Mucosa of descending colon (tissue), 3 donors: ENCODE data around the gene PCBP3. TPM values are rescaled to one million over a fixed set of nuclear protein-coding genes. Genes with fewer than 3 reads are reported as not detected.
"Not testable (repeated sequence)": the region's sequence is repeated elsewhere in the genome, so short reads cannot be mapped to it uniquely, and the experiment has no call there.

Experiments used
- ATAC-seq: fragments of 200-7000 bp; cut with Tn5 transposase; one replicate; pipeline ENCODE4 v1.9.1; 2020; ENCODE audit warnings: mild to moderate bottlenecking, moderate library complexity
- DNase-seq, 3 donors: peaks; one replicate each; pipeline ENCODE4 v3.0.0-alpha.2; 2020
- H3K36me3 ChIP-seq: fragments of 200-600 bp; one replicate; pipeline ENCODE4 v1.8.0; 2021; ENCODE audit warnings: low read depth, mild to moderate bottlenecking
- H3K4me1 ChIP-seq: fragments of 200-600 bp; one replicate; pipeline ENCODE4 v1.8.0; 2021; ENCODE audit warnings: low read depth, mild to moderate bottlenecking
- H3K4me3 ChIP-seq: fragments of 200-600 bp; one replicate; pipeline ENCODE4 v1.8.0; 2021; ENCODE audit warnings: mild to moderate bottlenecking
- H3K9me3 ChIP-seq: fragments of 200-600 bp; one replicate; pipeline ENCODE4 v1.8.0; 2021; ENCODE audit warnings: mild to moderate bottlenecking
- CTCF ChIP-seq: fragments of 200-600 bp; IDR thresholded peaks from one replicate; pipeline ENCODE4 v1.8.0; 2022; ENCODE audit warnings: antibody characterized with exemption, mild to moderate bottlenecking
- intact Hi-C, 2 donors: fragments of 100-400 bp; cut with DNase I in 1 of 2; cut with micrococcal nuclease in 1 of 2; formaldehyde crosslinking; loops; one replicate each; pipeline versions ENCODE4 v1.11.0 to v1.11.1; 2022; cut with DNase I, micrococcal nuclease
- total RNA-seq, 3 donors: library from RNA; stranded (reverse); fragmentation: NEBNext Ultra II Directional in 2 of 3; extraction: Animal tissue kit (Norgen Biotek cat#: 25700) in 2 of 3; gene quantifications; one replicate each; pipeline versions ENCODE4 v1.2.1 to v1.2.4, GENCODE V29; 2021 to 2023
- donor health status: DM: no; HTN: no; CAD: no; lungs with moderate emphysema.
- donor health status: DM: no; HTN: no; CAD: no.
- donor health status: DM: no; HTN: yes; CAD: no.

PCBP3 gene
- total RNA-seq, 3 donors from 2014 or later: 4.5 to 18.4 (median 7.6) TPM

- intact Hi-C loops: no loop called here
- no peak for ATAC-seq
- H3K4me1 ChIP-seq: no peaks in the 10 kb centered on the region
- no peaks in the 10 kb centered on the region for H3K36me3 ChIP-seq
- TF ChIP-seq CTCF: no peak
- DNase-seq: no peak
- no peak overlapping the region for H3K4me3 ChIP-seq
- H3K9me3 ChIP-seq: peaks cover 7% of the 10 kb centered on the region
Observed at GRCh38 chr21:45603481-45603880, 40.0 kb upstream of the PCBP3 start.

DNA sequence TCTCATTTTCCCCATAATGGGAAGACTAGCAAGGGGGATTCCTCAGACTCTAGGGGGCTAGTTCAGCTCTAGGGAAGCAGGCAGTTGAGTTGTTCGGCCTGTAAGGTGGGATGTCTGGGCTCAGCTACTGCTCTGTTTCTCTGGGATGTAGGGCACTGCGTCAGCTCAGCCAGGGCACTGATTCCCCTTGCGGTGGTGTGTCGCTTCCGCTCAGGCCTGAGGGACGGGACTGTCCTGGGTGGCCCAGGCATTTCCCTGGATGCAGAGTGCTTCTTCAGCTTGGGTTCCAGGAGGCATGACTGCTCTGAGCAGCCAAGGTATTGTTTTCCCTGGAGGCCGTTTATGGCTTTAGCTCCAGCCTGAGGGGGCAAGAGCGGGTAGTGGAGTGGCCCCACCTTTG is 38.8 kb upstream of the PCBP3 start:
- ATAC-seq, H3K36me3 ChIP-seq, H3K4me3 ChIP-seq, intact Hi-C loops, H3K9me3 ChIP-seq, DNase-seq, H3K4me1 ChIP-seq: not testable (repeated sequence)

DNA sequence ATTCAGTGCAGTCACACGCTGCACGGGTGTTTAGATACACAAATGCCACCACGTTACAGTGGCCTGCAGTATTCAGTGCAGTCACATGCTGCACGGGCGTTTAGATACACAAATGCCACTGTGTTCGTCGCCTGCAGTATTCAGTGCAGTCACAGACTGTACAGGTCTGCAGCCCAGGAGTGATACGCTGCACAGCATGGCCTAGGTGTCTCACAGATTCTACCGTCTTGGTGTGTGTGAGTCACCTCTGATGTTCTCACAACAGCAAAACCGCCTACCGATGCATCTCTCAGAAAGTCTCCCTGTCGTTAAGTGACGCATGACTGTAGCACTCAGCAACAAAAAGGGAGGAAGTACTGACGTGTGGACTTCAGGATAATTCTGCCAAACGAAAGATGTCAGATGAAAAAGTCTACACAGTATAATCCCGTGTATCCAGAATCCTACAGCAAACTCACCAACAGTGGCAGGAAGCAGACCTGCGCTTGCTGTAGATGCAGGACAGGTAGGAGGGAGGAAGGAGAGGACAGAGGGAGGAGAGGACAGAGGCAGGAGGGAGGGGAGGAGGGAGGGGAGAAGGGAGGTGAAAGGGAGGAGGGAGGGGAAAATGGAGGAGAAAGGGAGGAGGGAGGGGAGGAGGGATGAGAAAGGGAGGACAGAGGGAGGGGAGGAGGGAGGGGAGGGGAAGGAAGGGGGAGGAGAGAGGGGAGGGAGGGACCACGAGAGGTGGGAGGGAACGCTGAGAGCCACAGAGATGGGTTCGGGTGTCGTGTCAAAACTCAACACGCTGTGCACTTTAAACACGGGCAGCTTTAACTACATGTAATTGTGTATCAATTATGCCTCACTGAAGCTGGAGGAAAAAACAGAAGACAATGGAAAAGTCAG is 36.3 kb upstream of the PCBP3 start:
- no peaks in the 10 kb centered on the region for H3K36me3 ChIP-seq
- peaks cover 7% of the 10 kb centered on the region for H3K9me3 ChIP-seq
- no peak overlapping the region for H3K4me3 ChIP-seq
- no peak for TF ChIP-seq CTCF
- intact Hi-C loops: no loop called here
- ATAC-seq (peak; percentile 34), DNase-seq (no peak)
- H3K4me1 ChIP-seq: no peaks in the 10 kb centered on the region

GRCh38 chr21:45607909-45608295 is 35.6 kb upstream of the PCBP3 start:
- DNase-seq (no peak), ATAC-seq (no peak)
- no peak for TF ChIP-seq CTCF
- intact Hi-C loops: no loop called here
- H3K4me1 ChIP-seq: no peaks in the 10 kb centered on the region
- H3K9me3 ChIP-seq: peaks cover 7% of the 10 kb centered on the region
- no peaks in the 10 kb centered on the region for H3K36me3 ChIP-seq
- H3K4me3 ChIP-seq: no peak overlapping the region

DNA sequence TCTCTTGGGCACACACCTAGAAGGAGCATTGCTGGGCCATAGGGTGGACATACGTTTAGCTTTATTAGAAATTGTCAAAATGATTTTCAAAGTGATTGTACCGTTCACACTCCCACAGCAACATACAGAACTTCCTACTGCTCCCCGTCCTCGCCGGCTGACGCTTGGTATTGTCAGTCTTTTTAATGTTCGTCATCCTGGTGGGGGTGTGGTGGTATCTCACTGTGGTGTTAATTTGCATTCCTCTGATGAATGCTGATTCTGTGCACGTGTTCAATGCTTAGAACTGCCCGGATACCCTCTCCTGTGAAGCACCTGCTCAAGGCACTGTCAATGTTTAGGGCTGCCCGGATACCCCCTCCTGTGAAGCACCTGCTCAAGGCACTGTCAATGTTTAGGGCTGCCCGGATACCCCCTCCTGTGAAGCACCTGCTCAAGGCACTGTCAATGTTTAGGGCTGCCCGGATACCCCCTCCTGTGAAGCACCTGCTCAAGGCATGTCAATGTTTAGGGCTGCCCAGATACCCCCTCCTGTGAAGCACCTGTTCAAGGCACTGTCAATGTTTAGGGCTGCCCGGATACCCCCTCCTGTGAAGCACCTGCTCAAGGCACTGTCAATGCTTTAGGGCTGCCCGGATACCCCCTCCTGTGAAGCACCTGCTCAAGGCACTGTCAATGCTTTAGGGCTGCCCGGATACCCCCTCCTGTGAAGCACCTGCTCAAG is 34.6 kb upstream of the PCBP3 start:
- H3K36me3 ChIP-seq, intact Hi-C loops, ATAC-seq, DNase-seq, H3K4me3 ChIP-seq, H3K4me1 ChIP-seq, H3K9me3 ChIP-seq: not testable (repeated sequence)

- H3K4me3 ChIP-seq, H3K9me3 ChIP-seq, H3K4me1 ChIP-seq, intact Hi-C loops, H3K36me3 ChIP-seq, DNase-seq, ATAC-seq: not testable (repeated sequence)
Observed at GRCh38 chr21:45609616-45610015, 33.9 kb upstream of the PCBP3 start.

DNA sequence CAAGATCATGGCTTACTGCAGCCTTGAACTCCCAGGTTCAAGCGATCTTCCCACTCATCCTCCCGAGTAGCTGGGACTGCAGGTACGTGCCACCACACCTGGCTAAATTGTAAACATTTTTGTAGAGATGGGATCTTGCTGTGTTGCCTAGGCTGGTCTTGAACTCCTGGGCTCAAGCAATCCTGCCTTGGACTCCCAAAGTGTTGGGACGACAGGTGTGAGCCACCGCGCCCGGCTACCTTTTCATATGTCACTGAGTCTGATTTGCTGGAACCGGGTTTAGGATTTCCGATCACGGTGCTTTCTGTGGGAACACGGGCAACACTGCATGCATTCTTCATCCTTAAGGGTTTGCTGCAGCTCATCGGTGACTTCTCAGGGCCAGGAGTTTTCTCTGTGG is 32.2 kb upstream of the PCBP3 start:
- ATAC-seq (no peak), DNase-seq (no peak)
- Histone ChIP-seq H3K4me3 (no peak overlapping the region), H3K36me3 (no peaks in the 10 kb centered on the region), H3K9me3 (no peaks in the 10 kb centered on the region), H3K4me1 (no peaks in the 10 kb centered on the region)
- intact Hi-C loops: no loop called here
- no peak for TF ChIP-seq CTCF
